SK-N-SH (cell line): ENCODE data around the gene STOML2. TPM values are rescaled to one million over a fixed set of nuclear protein-coding genes. Genes with fewer than 3 reads are reported as not detected.

Experiments used
- CTCF ChIA-PET: fragments of 300-600, 350-600 bp; formaldehyde crosslinking; extraction: SDS; loops from one replicate; lab custom pipeline; 2021; lab: Yijun Ruan, JAX
- POLR2A ChIA-PET: fragments of 350-600 bp; sonication (Branson Sonifier 250); formaldehyde crosslinking; extraction: SDS; loops from one replicate; lab custom pipeline; 2020; ENCODE audit warnings: antibody characterized with exemption, inconsistent platforms; lab: Yijun Ruan, JAX
- DNase-seq: peaks from one replicate; pipeline ENCODE4 v3.0.0; 2012
- H2AFZ ChIP-seq: fragments of 200-600 bp; sonication (generic); 2 replicates; pipeline ENCODE4 v1.8.1; 2016; ENCODE audit warnings: antibody characterized with exemption, mild to moderate bottlenecking, low read depth
- H3F3A ChIP-seq: fragments of 200-600 bp; sonication (generic); replicated peaks from 2 replicates; pipeline ENCODE3; 2016; ENCODE audit warnings: antibody characterized with exemption, mild to moderate bottlenecking; ENCODE audit not compliant: insufficient read depth
- H3K27ac ChIP-seq, 2 experiments: fragments of 200-500 bp in 1 of 2; fragments of 200-600 bp in 1 of 2; sonication (Bioruptor generic) in 1 of 2; sonication (generic), shearing (Covaris generic) in 1 of 2; 2 replicates each; pipeline versions ENCODE4 v1.5.1 to v1.6.1; 2014 to 2016; ENCODE audit warnings: low read depth in 2 of 2, inconsistent platforms in 1 of 2, low read length in 1 of 2, mild to moderate bottlenecking in 1 of 2, mixed read lengths in 1 of 2
- H3K27me3 ChIP-seq: fragments of 200-600 bp; sonication (generic), shearing (Covaris generic); 2 replicates; pipeline ENCODE4 v1.6.1; 2016; ENCODE audit warnings: mixed run types; ENCODE audit not compliant: insufficient read depth
- H3K36me3 ChIP-seq, 2 experiments: fragments of 200-500 bp in 1 of 2; fragments of 200-600 bp in 1 of 2; sonication (Bioruptor generic) in 1 of 2; sonication (generic) in 1 of 2; replicated peaks in 1 of 2; 2 replicates each; pipeline versions ENCODE3 to v1.5.1; 2014 to 2016; ENCODE audit warnings: low read length in 1 of 2, mild to moderate bottlenecking in 1 of 2; ENCODE audit not compliant: insufficient read depth in 2 of 2, control insufficient read depth in 1 of 2
- H3K4me1 ChIP-seq, 2 experiments: fragments of 200-500 bp in 1 of 2; fragments of 200-600 bp in 1 of 2; sonication (Bioruptor generic) in 1 of 2; sonication (generic), shearing (Covaris generic) in 1 of 2; 2 replicates each; pipeline versions ENCODE4 v1.5.1 to v1.6.1; 2014 to 2016; ENCODE audit warnings: low read depth in 1 of 2, low read length in 1 of 2, mixed run types in 1 of 2; ENCODE audit not compliant: insufficient read depth in 2 of 2, control insufficient read depth in 1 of 2
- H3K4me2 ChIP-seq: fragments of 200-600 bp; sonication (generic), shearing (Covaris generic); 2 replicates; pipeline ENCODE4 v1.6.1; 2017; ENCODE audit warnings: mixed run types
- H3K4me3 ChIP-seq, 2 experiments: fragments of 200-500 bp in 1 of 2; fragments of 200-600 bp in 1 of 2; sonication (Bioruptor generic) in 1 of 2; sonication (generic), shearing (Covaris generic) in 1 of 2; 2 replicates each; pipeline versions ENCODE4 v1.5.1 to v1.8.1; 2014 to 2016; ENCODE audit warnings: low read depth in 2 of 2, inconsistent platforms in 1 of 2, low read length in 1 of 2, mild to moderate bottlenecking in 1 of 2, mixed read lengths in 1 of 2, moderate library complexity in 1 of 2
- H3K79me2 ChIP-seq: fragments of 200-600 bp; sonication (generic); 2 replicates; pipeline ENCODE4 v1.8.1; 2017; ENCODE audit warnings: mild to moderate bottlenecking; ENCODE audit not compliant: insufficient read depth
- H3K9ac ChIP-seq: fragments of 200-600 bp; sonication (generic); 2 replicates; pipeline ENCODE4 v1.6.1; 2017; ENCODE audit warnings: mixed run types
- H3K9me2 ChIP-seq: fragments of 200-600 bp; sonication (generic); 2 replicates; pipeline ENCODE4 v1.6.1; 2017; ENCODE audit warnings: mixed run types
- H3K9me3 ChIP-seq: fragments of 200-600 bp; sonication (generic); 2 replicates; pipeline ENCODE4 v1.6.1; 2017; ENCODE audit warnings: mixed run types, mild to moderate bottlenecking, moderate library complexity
- H4K20me1 ChIP-seq: fragments of 200-600 bp; sonication (generic); 2 replicates; pipeline ENCODE4 v1.6.1; 2017; ENCODE audit warnings: mild to moderate bottlenecking, mixed run types; ENCODE audit not compliant: insufficient read depth
- CHD2 ChIP-seq: fragments of 150-350 bp; IDR thresholded peaks from 2 replicates; pipeline ENCODE4 v1.6.1; 2018; ENCODE audit warnings: low read length; ENCODE audit not compliant: partially characterized antibody
- ELF1 ChIP-seq: IDR thresholded peaks from 2 replicates; pipeline ENCODE4 v1.4.0; 2012
- EP300 ChIP-seq, 2 experiments: IDR thresholded peaks; 2 replicates each; pipeline versions ENCODE4 v1.4.0 to v1.6.1; 2012; ENCODE audit warnings: borderline replicate concordance in 1 of 2, low read depth in 1 of 2, low read length in 1 of 2
- FOXJ3 ChIP-seq: sonication (generic); formaldehyde crosslinking; IDR thresholded peaks from 2 replicates; pipeline ENCODE4 v1.5.1; 2020; ENCODE audit warnings: mild to moderate bottlenecking, missing genetic modification reagents
- FOXM1 ChIP-seq: IDR thresholded peaks from 2 replicates; pipeline ENCODE4 v1.4.0; 2012; ENCODE audit warnings: low read depth, mild to moderate bottlenecking
- GABPA ChIP-seq: IDR thresholded peaks from 2 replicates; pipeline ENCODE4 v1.4.0; 2012; ENCODE audit warnings: low read depth, mild to moderate bottlenecking
- JUND ChIP-seq: IDR thresholded peaks from 2 replicates; pipeline ENCODE4 v1.4.0; 2012
- NFIC ChIP-seq: IDR thresholded peaks from 2 replicates; pipeline ENCODE4 v1.4.0; 2012; ENCODE audit warnings: borderline replicate concordance
- PBX3 ChIP-seq: IDR thresholded peaks from 2 replicates; pipeline ENCODE4; 2012
- RAD21 ChIP-seq: IDR thresholded peaks from 2 replicates; pipeline ENCODE4 v1.6.1; 2012; ENCODE audit warnings: mild to moderate bottlenecking, low read length
- RFX5 ChIP-seq: IDR thresholded peaks from 2 replicates; pipeline ENCODE4 v1.6.1; 2012; ENCODE audit warnings: mild to moderate bottlenecking, improper control_type of control experiment, low read length
- SIN3A ChIP-seq: IDR thresholded peaks from 2 replicates; pipeline ENCODE4 v1.6.1; 2012; ENCODE audit warnings: low read depth, mild to moderate bottlenecking, low read length, moderate library complexity, borderline replicate concordance
- SMC3 ChIP-seq: IDR thresholded peaks from 2 replicates; pipeline ENCODE4 v1.6.1; 2012; ENCODE audit warnings: low read depth, low read length, improper control_type of control experiment
- TAF1 ChIP-seq: IDR thresholded peaks from 2 replicates; pipeline ENCODE4 v1.6.1; 2012; ENCODE audit warnings: low read depth, mild to moderate bottlenecking, low read length, moderate library complexity, borderline replicate concordance
- TCF12 ChIP-seq: IDR thresholded peaks from 2 replicates; pipeline ENCODE4 v1.4.0; 2012
- TEAD4 ChIP-seq: IDR thresholded peaks from 2 replicates; pipeline ENCODE4 v1.4.0; 2012; ENCODE audit warnings: mild to moderate bottlenecking, borderline replicate concordance; ENCODE audit not compliant: insufficient read depth
- YY1 ChIP-seq: IDR thresholded peaks from 2 replicates; pipeline ENCODE4 v1.4.0; 2012; ENCODE audit warnings: low read depth, mild to moderate bottlenecking
- WGBS: methylation state at CpG from one replicate; pipeline ENCODE4 v1.1.6; 2017; ENCODE audit warnings: low lambda C conversion rate; 5-methylcytosine and 5-hydroxymethylcytosine counted together
- polyA plus RNA-seq, 3 experiments: library from polyadenylated mRNA; depleted of rRNA; stranded (reverse); fragments of >200 nt; gene quantifications; 2 replicates each; pipeline ENCODE4 v1.2.3, GENCODE V29; 2012
- TF ChIP-seq, protein P1 (sequence below): IDR thresholded peaks from 2 replicates; pipeline ENCODE4 v1.6.1; 2012; ENCODE audit warnings: mild to moderate bottlenecking, low read depth, low read length, moderate library complexity
- TF ChIP-seq, protein P2 (sequence below): IDR thresholded peaks from 2 replicates; pipeline ENCODE4 v1.4.0; 2012; ENCODE audit warnings: low read depth, borderline replicate concordance
- TF ChIP-seq, protein P3 (sequence below): fragments of 150-350 bp; IDR thresholded peaks from 2 replicates; pipeline ENCODE4 v1.6.1; 2016; ENCODE audit warnings: mild to moderate bottlenecking, low read depth, low read length
- TF ChIP-seq, protein P4 (sequence below): IDR thresholded peaks from 2 replicates; pipeline ENCODE4 v1.4.0; 2012; ENCODE audit warnings: low read depth, borderline replicate concordance

STOML2 gene
- polyA plus RNA-seq, 1 of the 3 experiments (the other 2 are of a cell fraction): 232 TPM

DNA sequence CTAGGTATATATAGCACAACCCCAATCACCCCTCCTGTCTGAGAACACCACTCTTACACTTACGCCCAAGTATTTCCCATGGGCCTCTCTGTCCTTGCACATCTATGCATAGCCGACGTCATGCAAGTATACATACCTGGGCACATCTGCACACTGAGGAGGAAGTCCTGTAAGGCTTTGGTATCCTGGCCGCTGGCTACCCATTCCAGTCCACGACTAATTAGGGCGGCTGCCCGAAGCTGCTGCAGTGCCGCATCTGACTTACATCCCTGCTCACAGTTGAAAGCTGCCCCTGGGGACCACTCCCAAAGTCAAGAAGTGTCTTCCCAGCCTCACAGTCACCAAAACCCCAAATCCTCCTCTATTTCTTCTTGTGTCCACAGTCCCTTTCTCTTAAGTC is 28.1 kb downstream of the STOML2 start (continued):
- TF ChIP-seq, protein P1, sequence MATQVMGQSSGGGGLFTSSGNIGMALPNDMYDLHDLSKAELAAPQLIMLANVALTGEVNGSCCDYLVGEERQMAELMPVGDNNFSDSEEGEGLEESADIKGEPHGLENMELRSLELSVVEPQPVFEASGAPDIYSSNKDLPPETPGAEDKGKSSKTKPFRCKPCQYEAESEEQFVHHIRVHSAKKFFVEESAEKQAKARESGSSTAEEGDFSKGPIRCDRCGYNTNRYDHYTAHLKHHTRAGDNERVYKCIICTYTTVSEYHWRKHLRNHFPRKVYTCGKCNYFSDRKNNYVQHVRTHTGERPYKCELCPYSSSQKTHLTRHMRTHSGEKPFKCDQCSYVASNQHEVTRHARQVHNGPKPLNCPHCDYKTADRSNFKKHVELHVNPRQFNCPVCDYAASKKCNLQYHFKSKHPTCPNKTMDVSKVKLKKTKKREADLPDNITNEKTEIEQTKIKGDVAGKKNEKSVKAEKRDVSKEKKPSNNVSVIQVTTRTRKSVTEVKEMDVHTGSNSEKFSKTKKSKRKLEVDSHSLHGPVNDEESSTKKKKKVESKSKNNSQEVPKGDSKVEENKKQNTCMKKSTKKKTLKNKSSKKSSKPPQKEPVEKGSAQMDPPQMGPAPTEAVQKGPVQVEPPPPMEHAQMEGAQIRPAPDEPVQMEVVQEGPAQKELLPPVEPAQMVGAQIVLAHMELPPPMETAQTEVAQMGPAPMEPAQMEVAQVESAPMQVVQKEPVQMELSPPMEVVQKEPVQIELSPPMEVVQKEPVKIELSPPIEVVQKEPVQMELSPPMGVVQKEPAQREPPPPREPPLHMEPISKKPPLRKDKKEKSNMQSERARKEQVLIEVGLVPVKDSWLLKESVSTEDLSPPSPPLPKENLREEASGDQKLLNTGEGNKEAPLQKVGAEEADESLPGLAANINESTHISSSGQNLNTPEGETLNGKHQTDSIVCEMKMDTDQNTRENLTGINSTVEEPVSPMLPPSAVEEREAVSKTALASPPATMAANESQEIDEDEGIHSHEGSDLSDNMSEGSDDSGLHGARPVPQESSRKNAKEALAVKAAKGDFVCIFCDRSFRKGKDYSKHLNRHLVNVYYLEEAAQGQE: no peak
- TF ChIP-seq RFX5: no peak
- no peak for TF ChIP-seq EP300 (IDR thresholded peaks at IDR 0.05; ENCODE audit: borderline replicate concordance in 1 of 2, low read depth in 1 of 2, low read length in 1 of 2)
- no peak for TF ChIP-seq TEAD4
- TF ChIP-seq FOXJ3 (CRISPR knock-in tag): no peak
- TF ChIP-seq JUND: no peak
- TF ChIP-seq SMC3: no peak
- TF ChIP-seq RAD21: no peak
- TF ChIP-seq FOXM1: no peak
- no peak for TF ChIP-seq GABPA

- Histone ChIP-seq H3K79me2 (peaks cover 54% of the 10 kb centered on the region), H2AFZ (no peak overlapping the region), H3K9ac (no peak overlapping the region), H3K9me3 (no peaks in the 10 kb centered on the region), H3K36me3 (peaks cover 17 to 37% of the 10 kb centered on the region in 2 experiments), H3K4me3 (no peak overlapping the region)
- no peak for TF ChIP-seq YY1
- TF ChIP-seq CHD2: no peak
- no peak for TF ChIP-seq TAF1
- no peak for TF ChIP-seq ELF1
- no peak for TF ChIP-seq PBX3
- TF ChIP-seq TCF12: no peak
- no peak for TF ChIP-seq SIN3A
- TF ChIP-seq, protein P2, sequence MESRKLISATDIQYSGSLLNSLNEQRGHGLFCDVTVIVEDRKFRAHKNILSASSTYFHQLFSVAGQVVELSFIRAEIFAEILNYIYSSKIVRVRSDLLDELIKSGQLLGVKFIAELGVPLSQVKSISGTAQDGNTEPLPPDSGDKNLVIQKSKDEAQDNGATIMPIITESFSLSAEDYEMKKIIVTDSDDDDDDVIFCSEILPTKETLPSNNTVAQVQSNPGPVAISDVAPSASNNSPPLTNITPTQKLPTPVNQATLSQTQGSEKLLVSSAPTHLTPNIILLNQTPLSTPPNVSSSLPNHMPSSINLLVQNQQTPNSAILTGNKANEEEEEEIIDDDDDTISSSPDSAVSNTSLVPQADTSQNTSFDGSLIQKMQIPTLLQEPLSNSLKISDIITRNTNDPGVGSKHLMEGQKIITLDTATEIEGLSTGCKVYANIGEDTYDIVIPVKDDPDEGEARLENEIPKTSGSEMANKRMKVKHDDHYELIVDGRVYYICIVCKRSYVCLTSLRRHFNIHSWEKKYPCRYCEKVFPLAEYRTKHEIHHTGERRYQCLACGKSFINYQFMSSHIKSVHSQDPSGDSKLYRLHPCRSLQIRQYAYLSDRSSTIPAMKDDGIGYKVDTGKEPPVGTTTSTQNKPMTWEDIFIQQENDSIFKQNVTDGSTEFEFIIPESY: no peak
- TF ChIP-seq, protein P3, sequence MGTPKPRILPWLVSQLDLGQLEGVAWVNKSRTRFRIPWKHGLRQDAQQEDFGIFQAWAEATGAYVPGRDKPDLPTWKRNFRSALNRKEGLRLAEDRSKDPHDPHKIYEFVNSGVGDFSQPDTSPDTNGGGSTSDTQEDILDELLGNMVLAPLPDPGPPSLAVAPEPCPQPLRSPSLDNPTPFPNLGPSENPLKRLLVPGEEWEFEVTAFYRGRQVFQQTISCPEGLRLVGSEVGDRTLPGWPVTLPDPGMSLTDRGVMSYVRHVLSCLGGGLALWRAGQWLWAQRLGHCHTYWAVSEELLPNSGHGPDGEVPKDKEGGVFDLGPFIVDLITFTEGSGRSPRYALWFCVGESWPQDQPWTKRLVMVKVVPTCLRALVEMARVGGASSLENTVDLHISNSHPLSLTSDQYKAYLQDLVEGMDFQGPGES: no peak
- TF ChIP-seq, protein P4, sequence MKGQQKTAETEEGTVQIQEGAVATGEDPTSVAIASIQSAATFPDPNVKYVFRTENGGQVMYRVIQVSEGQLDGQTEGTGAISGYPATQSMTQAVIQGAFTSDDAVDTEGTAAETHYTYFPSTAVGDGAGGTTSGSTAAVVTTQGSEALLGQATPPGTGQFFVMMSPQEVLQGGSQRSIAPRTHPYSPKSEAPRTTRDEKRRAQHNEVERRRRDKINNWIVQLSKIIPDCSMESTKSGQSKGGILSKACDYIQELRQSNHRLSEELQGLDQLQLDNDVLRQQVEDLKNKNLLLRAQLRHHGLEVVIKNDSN: no peak
- TF ChIP-seq, protein P1: no peak
- TF ChIP-seq NFIC: no peak
- TF ChIP-seq, all 33 proteins: peak for 0
- no peak for DNase-seq
- peaks cover 32% of the 10 kb centered on the region for H4K20me1 ChIP-seq
- no peak overlapping the region for H3K4me2 ChIP-seq
- H3K4me1 ChIP-seq: peaks cover 28 to 32% of the 10 kb centered on the region in 2 experiments
- no peaks in the 10 kb centered on the region for H3K9me2 ChIP-seq
- no peak overlapping the region for H3K27ac ChIP-seq
- POLR2A ChIA-PET: no interaction called here
- CTCF ChIA-PET: no interaction called here
- WGBS: 97% methylated on average over 5 of the region's 6 CpGs
- H3K27me3 ChIP-seq: no peaks in the 10 kb centered on the region
- peaks cover 24% of the 10 kb centered on the region for H3F3A ChIP-seq
Measured at GRCh38 chr9:35074141-35074540, 28.8 kb downstream of the STOML2 start.
